CD4-positive, alpha-beta T cell treated with Interleukin-10 for 1 hour (primary cell): ENCODE data around the gene FAN1.
A peak's percentile ranks its signal among the peaks of the same experiment; 100 is the strongest.

ENCODE experiments used
- DNase-seq: peaks from one replicate; pipeline ENCODE4 v3.0.0-alpha.2; 2020

Gene FAN1

DNA sequence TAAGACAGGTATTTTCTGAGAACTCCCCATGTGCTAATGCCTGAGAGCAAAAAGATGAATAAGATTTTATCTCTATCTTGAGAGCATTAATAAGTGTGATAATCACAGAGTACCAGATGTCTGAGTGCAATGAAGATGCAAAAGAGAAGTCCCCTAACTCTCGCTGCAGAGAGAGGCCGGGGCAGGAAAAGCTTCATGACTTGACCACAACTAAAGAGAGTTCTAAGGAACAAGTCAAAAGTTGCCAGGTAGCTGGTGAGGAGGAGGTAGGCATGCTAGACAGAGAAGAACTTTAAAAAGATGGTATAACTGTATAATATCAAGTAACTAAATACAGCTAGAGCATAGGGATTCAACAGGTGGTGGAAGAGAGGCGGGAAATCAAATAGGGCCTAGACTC, 58.9 kb downstream of the FAN1 start:
- DNase-seq = no peak

DNA sequence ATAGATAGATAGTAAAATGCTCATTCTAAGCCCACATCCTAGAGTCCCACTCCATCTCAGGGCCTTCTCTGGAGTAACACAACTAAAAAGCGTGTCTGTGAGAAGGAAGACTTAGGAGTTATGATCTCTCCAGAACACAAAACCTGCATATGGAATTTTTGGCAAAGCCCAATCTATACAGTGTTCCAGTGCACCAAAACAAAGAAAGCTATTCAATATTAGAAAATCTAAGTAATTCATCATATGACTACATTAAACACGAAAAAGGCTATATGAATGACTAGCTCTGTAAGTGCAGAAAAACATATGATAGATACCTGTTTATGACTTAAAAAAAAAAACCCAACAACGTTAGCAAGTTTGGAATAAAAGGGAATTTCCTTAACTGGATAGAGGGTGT, 60.0 kb downstream of the FAN1 start:
- no peak for DNase-seq

DNA sequence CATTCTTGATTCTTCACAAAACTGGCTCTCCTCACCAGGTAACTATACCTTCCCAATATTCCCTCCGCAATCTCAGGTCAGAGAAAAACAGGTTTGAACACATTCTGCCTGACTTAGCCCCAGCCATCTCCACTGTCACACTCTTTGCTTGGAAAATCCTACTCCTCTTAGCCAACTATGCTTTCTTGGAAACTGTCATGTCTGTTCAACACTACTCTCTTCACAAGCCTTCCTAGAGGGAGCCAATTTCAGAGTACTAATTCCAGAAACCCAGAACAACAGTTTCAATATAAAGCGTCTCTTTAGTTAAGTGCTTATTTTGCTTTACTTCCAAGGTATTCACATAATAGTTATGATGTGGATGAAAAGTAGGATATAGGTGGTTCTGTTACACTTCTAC, 66.0 kb downstream of the FAN1 start:
- DNase-seq = no peak

DNA sequence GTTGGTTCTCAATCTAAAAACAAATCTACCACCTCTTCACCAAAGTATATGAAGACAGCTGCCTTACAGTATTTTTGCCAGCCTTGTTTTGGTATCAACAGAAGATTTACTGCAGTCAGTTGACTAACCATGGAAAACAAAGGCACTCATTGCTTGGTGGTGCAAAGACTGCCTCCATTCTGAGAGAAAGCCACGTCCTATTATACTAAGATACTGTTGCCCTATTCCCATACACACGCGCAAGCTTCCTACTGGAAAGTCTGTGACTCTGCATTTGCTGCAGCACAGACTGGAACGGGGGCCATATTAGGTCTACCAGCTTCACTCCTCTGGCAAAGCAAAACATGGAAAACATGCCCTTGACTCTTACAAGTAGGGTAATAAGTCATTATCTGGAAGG, 69.7 kb downstream of the FAN1 start:
- DNase-seq = no peak

DNA sequence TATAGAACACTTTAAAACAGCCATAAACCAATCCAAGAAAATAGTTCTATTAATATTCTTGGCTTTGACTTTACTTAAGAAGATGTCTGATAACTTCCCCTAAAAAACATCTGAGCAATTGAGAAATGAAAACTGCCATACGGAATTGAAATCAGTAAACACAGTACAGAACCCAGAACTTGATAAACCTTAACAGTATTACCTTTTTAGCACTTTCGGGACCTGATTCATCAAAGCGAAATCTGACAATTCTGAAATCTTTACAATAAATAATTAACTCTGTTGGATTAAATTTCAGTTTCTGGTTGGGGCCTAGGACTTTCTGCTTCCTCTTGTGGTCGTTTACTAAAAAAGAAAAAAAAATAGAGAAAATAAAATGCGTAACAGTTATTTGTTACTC, 70.4 kb downstream of the FAN1 start:
- no peak for DNase-seq

DNA sequence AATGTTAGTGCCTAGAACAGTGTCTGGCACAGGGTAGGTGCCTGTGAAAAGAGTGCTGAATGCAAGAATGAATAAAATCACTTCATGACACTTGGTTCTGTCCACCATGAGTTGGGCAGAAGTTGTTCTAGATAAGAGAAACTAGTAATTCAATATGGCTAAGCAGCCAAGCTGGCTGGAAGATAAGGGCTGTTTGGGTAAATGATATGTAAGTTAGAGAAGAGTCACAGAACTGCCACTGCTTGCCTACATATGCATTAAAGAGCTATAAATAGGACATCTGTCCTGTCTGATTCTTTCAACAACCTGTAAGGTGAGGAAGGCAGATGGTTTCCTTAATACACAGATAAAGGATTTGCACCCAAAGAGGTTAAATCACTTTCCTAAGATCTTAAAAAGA, 74.6 kb downstream of the FAN1 start:
- no peak for DNase-seq

DNA sequence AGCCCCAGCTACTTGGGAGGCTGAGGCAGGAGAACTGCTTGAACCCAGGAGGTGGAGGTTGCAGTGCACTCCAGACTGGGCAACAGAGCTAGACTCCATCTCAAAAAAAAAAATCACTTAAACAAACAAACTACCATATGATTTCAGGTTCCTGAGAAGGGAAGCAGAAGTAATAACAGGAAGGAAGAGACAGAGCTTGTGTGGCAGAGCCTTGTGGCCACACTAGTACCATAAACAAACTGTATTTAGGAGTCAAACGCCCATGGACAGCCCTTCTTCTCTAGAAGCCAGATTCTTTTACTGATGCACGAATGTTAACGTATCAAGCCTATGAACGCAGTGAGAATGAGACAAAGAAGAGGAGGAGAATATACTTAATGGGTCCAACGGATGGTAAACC, 75.7 kb downstream of the FAN1 start:
- DNase-seq = no peak

DNA sequence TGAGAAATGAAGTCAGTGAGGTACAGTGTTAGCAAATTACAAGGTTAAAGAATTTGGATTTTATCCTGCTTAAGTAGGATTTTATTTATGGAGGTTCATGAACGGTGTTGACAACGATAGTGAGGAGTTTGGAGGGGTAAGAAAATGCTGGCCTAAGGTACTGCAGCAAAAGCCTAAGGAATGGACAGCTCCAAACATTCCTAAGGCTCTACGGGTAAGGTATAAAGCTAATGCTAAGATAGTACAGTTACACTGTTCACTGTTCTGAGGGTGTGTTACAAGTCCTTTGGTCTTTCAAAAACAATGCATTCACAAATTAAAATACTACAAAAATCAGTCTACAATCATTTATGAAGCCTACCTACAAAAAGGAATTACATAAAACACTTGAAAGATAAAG, 80.4 kb downstream of the FAN1 start:
- no peak for DNase-seq

DNA sequence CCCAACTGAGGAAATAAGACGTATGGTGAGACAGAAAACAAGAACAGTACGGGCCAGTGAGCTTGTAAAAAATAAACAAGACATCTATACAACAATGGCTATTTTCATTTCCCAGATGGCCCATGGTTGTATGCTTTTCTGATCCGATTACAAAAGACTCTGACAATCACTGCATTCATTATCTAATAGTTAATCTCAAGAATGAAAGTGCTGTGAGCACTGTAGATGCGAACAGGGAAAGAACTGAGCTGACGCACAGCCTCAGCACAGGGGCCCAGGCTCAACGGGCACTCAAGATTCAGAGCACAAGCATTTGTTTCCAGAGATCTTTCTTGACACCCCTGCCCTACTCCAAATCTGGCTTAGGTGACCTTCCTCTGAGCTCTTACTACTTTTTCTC, 80.8 kb downstream of the FAN1 start:
- no peak for DNase-seq

DNA sequence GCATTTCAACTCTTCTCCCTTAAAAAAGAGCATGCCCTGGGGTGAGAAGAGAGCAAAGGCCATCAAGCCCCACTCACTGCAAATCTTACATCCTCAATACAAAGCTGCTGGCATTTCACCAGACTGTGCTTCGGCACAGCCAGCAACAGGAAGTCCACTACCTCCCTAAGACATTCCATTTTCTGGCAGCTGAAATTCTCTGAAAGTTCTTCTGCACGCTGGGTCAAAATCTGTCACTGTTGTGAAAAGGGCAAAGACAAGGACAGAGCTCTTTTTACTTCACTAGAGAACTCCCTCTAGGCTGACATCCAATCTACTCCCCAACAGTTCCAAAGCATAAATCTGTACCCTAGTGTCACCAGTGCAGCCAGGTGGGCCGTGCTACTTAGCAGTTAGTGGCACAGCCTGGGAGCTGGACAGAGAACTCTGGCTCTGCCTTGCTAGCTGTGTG, 81.4 kb downstream of the FAN1 start:
- no peak for DNase-seq

DNA sequence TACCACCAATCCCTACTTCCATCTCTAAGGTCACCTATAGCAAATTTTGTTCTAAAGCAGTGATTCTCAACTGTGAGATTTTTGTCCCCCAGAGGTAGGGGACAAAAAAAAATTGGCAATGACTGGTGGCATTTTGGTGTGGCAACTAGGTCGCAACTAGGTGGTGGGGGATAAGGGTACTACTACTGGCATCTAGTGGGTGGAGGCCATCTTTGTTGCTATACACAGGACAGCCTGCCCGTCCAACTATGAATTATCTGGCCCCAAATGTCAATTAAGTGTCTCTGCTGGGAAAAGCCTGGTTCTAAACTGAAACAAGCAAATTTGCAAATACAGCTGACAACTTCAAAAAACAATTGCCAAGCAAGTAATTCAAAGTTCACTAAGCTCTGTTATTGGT, 86.3 kb downstream of the FAN1 start:
- DNase-seq = no peak

DNA sequence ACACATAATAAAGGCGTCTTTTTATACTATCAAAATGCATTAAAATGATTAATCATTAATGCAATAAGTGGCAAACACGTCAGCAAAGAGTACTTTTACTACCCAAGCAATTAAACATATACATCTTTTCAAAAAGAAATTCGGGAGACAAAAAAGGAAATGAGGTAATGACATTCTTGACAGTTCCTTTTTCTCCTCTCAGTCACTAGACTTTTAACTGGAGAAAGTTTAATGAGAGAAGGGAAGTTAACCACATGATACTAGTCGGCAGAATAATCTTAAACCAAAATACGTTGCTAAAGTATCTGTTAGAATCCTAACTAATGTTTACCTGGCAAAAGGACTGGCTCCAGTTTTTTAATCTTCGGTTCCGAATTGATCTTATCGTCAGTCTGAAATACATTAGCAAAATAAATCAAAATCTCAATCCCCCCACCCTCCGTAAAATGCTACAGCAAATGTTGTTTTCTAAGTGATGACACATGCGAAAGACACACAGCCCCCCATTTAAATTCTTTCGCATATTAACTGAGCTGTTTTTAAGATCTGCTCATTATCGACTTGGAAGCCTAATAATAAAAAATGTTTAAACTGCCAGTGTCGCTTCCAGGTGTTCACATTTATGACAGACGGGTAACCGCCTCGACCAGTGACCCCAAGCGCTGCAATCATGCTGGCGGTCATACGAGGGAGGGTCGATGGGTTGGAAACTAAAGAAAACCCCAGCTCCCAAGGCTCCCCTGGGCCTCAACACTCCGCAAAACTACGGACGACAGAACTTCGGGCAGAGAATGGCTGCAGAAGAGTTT, 86.9 kb downstream of the FAN1 start:
- DNase-seq = no peak

DNA sequence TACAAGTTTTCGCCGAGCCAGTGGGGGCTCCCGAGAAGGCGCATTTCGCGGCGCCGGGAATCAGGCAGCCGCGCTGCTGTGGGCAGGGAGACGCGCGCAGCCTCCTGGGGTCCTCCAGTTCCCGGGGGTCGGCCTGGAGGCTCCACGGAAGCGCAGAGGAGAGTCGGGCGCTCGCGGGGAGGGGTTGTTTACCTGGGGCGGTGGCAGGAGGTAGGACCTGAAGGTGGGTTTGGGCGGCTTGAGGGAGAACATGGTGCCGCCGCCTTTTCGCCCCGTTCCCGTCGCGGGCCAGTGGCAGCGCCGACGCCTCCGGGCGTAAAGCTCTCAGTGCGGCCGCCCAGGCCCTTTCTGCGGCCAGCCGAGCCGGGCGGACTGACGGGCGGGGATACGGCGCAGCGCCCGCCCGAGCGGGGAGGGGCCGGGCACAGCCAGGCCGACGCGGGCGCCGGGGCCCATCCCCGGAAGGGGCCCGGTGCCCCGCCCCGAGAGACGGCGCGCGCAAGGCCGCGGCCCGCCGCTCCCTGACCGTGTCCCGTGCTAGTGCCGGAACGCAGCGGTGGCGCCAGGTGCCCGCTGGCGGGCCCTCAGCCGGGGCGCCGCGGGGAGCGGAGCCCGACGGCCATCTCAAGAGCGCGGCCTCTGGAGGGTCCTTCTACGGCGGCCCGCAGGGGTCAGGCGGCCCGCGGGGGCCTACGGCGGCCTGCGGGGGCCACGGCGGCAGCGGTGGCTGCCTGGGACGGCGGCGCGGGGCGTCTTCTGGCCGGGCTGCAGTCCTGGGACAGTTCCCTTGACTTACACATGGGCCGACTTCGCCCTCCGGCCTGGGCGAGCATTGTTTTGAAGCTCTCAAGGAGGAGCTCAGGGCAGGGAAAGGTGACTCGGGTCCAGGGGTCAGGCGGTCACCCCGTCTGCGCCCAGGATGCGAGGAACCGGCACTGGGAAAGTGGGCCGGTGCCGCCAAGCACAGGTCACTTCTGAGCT, 87.8 kb downstream of the FAN1 start, which contains the start of gene MTMR10:
TSS of gene MTMR10 (minus strand) at position 374 of the 981 bp plus-strand sequence. CDS start at position 252, 122 bp downstream.
- DNase-seq = peak; percentile 78

DNA sequence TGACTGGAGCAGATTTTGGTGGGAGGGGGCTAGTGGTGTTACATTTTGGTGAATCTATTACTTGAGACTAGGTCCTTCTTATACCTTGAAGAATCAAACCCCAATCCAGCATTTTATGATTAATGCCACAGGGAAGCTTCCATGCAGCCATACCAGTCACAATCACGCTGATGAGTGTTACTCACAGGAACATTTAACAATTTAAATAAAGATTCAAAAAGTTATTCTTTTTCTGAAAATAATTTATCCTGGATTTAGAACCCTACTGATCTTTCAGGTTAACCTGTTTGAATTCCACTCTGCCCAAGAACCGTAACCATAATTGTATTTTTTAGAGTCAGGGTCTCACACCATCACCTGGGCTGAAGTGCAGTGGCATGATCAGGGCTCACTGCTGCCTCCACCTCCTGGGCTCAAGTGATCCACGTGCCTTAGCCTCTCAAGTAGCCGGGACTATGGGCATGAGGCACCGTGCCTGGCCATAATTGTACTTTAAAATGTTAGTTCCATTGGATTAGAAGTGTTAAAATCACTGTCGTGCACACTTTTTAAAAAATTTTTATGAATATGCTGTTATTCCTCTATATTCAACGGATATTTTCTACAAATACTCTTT, 88.6 kb downstream of the FAN1 start:
- no peak for DNase-seq
